Measurements from ENCODE around the gene NTN5. TPM values are rescaled to one million over a fixed set of nuclear protein-coding genes. Genes with fewer than 3 reads are reported as not detected.

NTN5 gene
- total and polyA plus RNA-seq, 2 experiments from 2014 or later: 0.52 to 0.94 TPM

- ATAC-seq: no peak
- Histone ChIP-seq H3K4me1 (ENCODE audit: insufficient read depth) (no peaks in the 10 kb centered on the region), H3K4me2 (no peak overlapping the region), H4K20me1 (replicated peaks; ENCODE audit: insufficient read depth) (no peaks in the 10 kb centered on the region), H3K36me3 (ENCODE audit: insufficient read depth) (no peaks in the 10 kb centered on the region), H3K27ac (ENCODE audit: low read depth) (no peak overlapping the region), H3K4me3 (no peak overlapping the region), H3K9me2 (ENCODE audit: insufficient read depth) (no peaks in the 10 kb centered on the region), H2AFZ (no peak overlapping the region), H3K27me3 (ENCODE audit: insufficient read depth) (no peaks in the 10 kb centered on the region), H3K79me2 (replicated peaks; ENCODE audit: insufficient read depth) (no peaks in the 10 kb centered on the region), H3F3A (replicated peaks; ENCODE audit: low read depth) (no peaks in the 10 kb centered on the region)
- Mint-ChIP-seq H3K9me3 (peaks cover 11% of the 10 kb centered on the region), H3K36me3 (ENCODE audit: low read depth) (peaks cover 39% of the 10 kb centered on the region), H3K27ac (no peak overlapping the region), H3K4me1 (no peaks in the 10 kb centered on the region), H3K27me3 (ENCODE audit: insufficient read depth, low read depth, poor library complexity) (peaks cover 9% of the 10 kb centered on the region), H3K4me3 (no peak overlapping the region)
- no peak for DNase-seq (ENCODE audit: low spot score)
- TF ChIP-seq NANOG (IDR thresholded peaks at IDR 0.05; ENCODE audit: borderline replicate concordance) (no peak), ZNF462 (CRISPR knock-in tag; IDR thresholded peaks at IDR 0.05) (no peak)
Measured at GRCh38 chr19:48702701-48703100, 29.9 kb upstream of the NTN5 start.

- H3K27ac ChIP-seq (ENCODE audit: low read depth): no peak overlapping the region
- H3K27me3 ChIP-seq (ENCODE audit: insufficient read depth): no peaks in the 10 kb centered on the region
- no peaks in the 10 kb centered on the region for H3K79me2 ChIP-seq (replicated peaks; ENCODE audit: insufficient read depth)
- H3K4me3 ChIP-seq: no peak overlapping the region
- no peak overlapping the region; the same call in 1 of the 3 replicates for H3K4me3 Mint-ChIP-seq
- H3F3A ChIP-seq (replicated peaks; ENCODE audit: low read depth): no peaks in the 10 kb centered on the region
- H3K36me3 ChIP-seq (ENCODE audit: insufficient read depth): no peaks in the 10 kb centered on the region
- no peak overlapping the region for H3K27ac Mint-ChIP-seq
- H3K4me2 ChIP-seq: no peak overlapping the region
- ATAC-seq (no peak), DNase-seq (ENCODE audit: low spot score) (no peak)
- H2AFZ ChIP-seq: no peak overlapping the region
- H3K36me3 Mint-ChIP-seq (ENCODE audit: low read depth): peaks cover 14% of the 10 kb centered on the region; the same call in 2 of the 3 replicates
- H3K4me1 Mint-ChIP-seq: peaks cover 4% of the 10 kb centered on the region; the same call in 2 of the 3 replicates
- peaks cover 8% of the 10 kb centered on the region; the same call in 1 of the 3 replicates for H3K9me3 Mint-ChIP-seq
- H4K20me1 ChIP-seq (replicated peaks; ENCODE audit: insufficient read depth): no peaks in the 10 kb centered on the region
- peaks cover 5% of the 10 kb centered on the region for H3K4me1 ChIP-seq (ENCODE audit: insufficient read depth)
- H3K9me2 ChIP-seq (ENCODE audit: insufficient read depth): no peaks in the 10 kb centered on the region
- H3K27me3 Mint-ChIP-seq (ENCODE audit: insufficient read depth, low read depth, poor library complexity): peaks cover 7% of the 10 kb centered on the region
- TF ChIP-seq CTCF (conservative IDR thresholded peaks at IDR 0.05; ENCODE audit: low read depth in 2 of 2): no peak
- no peak for TF ChIP-seq REST (IDR thresholded peaks at IDR 0.05; ENCODE audit: unreplicated experiment)
- TF ChIP-seq EZH2 (IDR thresholded peaks at IDR 0.05; ENCODE audit: low read depth, unreplicated experiment): no peak
- no peak for TF ChIP-seq EZH2phosphoT487 (IDR thresholded peaks at IDR 0.05; ENCODE audit: unreplicated experiment)
- no peak for TF ChIP-seq JUNB (IDR thresholded peaks at IDR 0.05; ENCODE audit: unreplicated experiment)
- no peak for TF ChIP-seq POLR2AphosphoS5 (IDR thresholded peaks at IDR 0.05; ENCODE audit: low read depth)
- no peak for TF ChIP-seq ZNF331 (CRISPR knock-in tag; IDR thresholded peaks at IDR 0.05; ENCODE audit: low read depth)
- TF ChIP-seq NANOG (IDR thresholded peaks at IDR 0.05; ENCODE audit: borderline replicate concordance): no peak
- no peak for TF ChIP-seq ZNF114 (CRISPR knock-in tag; IDR thresholded peaks at IDR 0.05)
- TF ChIP-seq CREB1 (CRISPR knock-in tag; IDR thresholded peaks at IDR 0.05; ENCODE audit: low read depth): no peak
Measured at GRCh38 chr19:48698046-48698445, 25.2 kb upstream of the NTN5 start.
